Smooth muscle cell (in vitro differentiated cells): ENCODE data around the gene NFE2L3. TPM values are rescaled to one million over a fixed set of nuclear protein-coding genes. Genes with fewer than 3 reads are reported as not detected.
"Not testable (repeated sequence)": the region's sequence is repeated elsewhere in the genome, so short reads cannot be mapped to it uniquely, and the experiment has no call there.

Experiments
- DNase-seq: peaks from one replicate; lab custom pipeline; 2025; ENCODE audit not compliant: unreplicated experiment; lab: John Stamatoyannopoulos, UW
- H2AFZ ChIP-seq: fragments of 200-600 bp; sonication (generic); 2 replicates; pipeline ENCODE4 v1.6.0; 2016; ENCODE audit warnings: antibody characterized with exemption, low read depth, mild to moderate bottlenecking
- H3F3A ChIP-seq: fragments of 200-600 bp; sonication (generic); 2 replicates; pipeline ENCODE4 v1.6.0; 2017; ENCODE audit warnings: antibody characterized with exemption, low read depth
- H3K27ac ChIP-seq: fragments of 200-600 bp; sonication (generic); 2 replicates; pipeline ENCODE4 v1.5.1; 2016; ENCODE audit warnings: low read depth, mild to moderate bottlenecking
- H3K27me3 ChIP-seq: fragments of 200-600 bp; sonication (generic); 2 replicates; pipeline ENCODE4 v1.6.1; 2016; ENCODE audit warnings: low read depth, mild to moderate bottlenecking
- H3K36me3 ChIP-seq: fragments of 200-600 bp; sonication (generic); 2 replicates; pipeline ENCODE4 v1.5.1; 2016; ENCODE audit warnings: low read depth
- H3K4me1 ChIP-seq: fragments of 200-600 bp; sonication (generic); 2 replicates; pipeline ENCODE4 v1.5.1; 2016; ENCODE audit warnings: low read depth
- H3K4me2 ChIP-seq: fragments of 200-600 bp; sonication (generic); 2 replicates; pipeline ENCODE4 v1.6.0; 2016; ENCODE audit warnings: mild to moderate bottlenecking
- H3K4me3 ChIP-seq: fragments of 200-600 bp; sonication (generic); 2 replicates; pipeline ENCODE4 v1.5.1; 2016; ENCODE audit warnings: mild to moderate bottlenecking
- H3K79me2 ChIP-seq: fragments of 200-600 bp; sonication (generic); 2 replicates; pipeline ENCODE4 v1.6.0; 2016; ENCODE audit warnings: low read depth, mild to moderate bottlenecking
- H3K9ac ChIP-seq: fragments of 200-600 bp; sonication (generic); 2 replicates; pipeline ENCODE4 v1.6.0; 2016; ENCODE audit warnings: low read depth
- H3K9me3 ChIP-seq: fragments of 200-600 bp; sonication (generic); replicated peaks from 2 replicates; pipeline ENCODE4 v1.5.1; 2016; ENCODE audit warnings: low read depth
- H4K20me1 ChIP-seq: fragments of 200-600 bp; sonication (generic); 2 replicates; pipeline ENCODE4 v1.6.0; 2016; ENCODE audit warnings: low read depth
- CTCF ChIP-seq: fragments of 200-600 bp; sonication (generic); IDR thresholded peaks from 2 replicates; pipeline ENCODE4 v1.5.1; 2017; ENCODE audit warnings: borderline replicate concordance, mild to moderate bottlenecking, antibody characterized with exemption; ENCODE audit not compliant: insufficient read depth, poor library complexity, severe bottlenecking
- WGBS: methylation state at CpG from one replicate; pipeline ENCODE4 v1.1.7; 2016; ENCODE audit warnings: low lambda C conversion rate; 5-methylcytosine and 5-hydroxymethylcytosine counted together
- polyA plus RNA-seq: library from polyadenylated mRNA; unstranded; fragments of >200 nt; fragmentation: Nextera tagmentation; extraction: Ambion mirVana; gene quantifications from 2 replicates; pipeline ENCODE4 v1.2.1, GENCODE V29; 2016
- total RNA-seq: library from RNA; depleted of rRNA; stranded (reverse); fragments of >200 nt; gene quantifications from 2 replicates; pipeline ENCODE4 v1.2.3, GENCODE V29; 2014

Gene NFE2L3
- total and polyA plus RNA-seq, 2 experiments from 2014 or later = 2.4 to 5.5 TPM

GRCh38 chr7:26117970-26118369 lies 34.0 kb upstream of the NFE2L3 start:
- no peaks in the 10 kb centered on the region for H3K79me2 ChIP-seq
- no peaks in the 10 kb centered on the region for H3F3A ChIP-seq
- no peak overlapping the region for H3K9ac ChIP-seq
- no peaks in the 10 kb centered on the region for H4K20me1 ChIP-seq
- H3K4me1 ChIP-seq = no peaks in the 10 kb centered on the region
- H2AFZ ChIP-seq = no peak overlapping the region
- H3K9me3 ChIP-seq = no peaks in the 10 kb centered on the region
- no peaks in the 10 kb centered on the region for H3K36me3 ChIP-seq
- H3K27ac ChIP-seq = no peak overlapping the region
- no peaks in the 10 kb centered on the region for H3K27me3 ChIP-seq
- TF ChIP-seq CTCF = no peak
- H3K4me3 ChIP-seq = no peak overlapping the region
- DNase-seq = no peak
- H3K4me2 ChIP-seq = no peak overlapping the region
- WGBS = 96% methylated on average over 6 of the region's 6 CpGs

- Histone ChIP-seq H2AFZ (no peak overlapping the region), H3K4me3 (no peak overlapping the region), H3K36me3 (no peaks in the 10 kb centered on the region), H3K79me2 (no peaks in the 10 kb centered on the region), H3K27me3 (peaks cover 2% of the 10 kb centered on the region), H3F3A (no peaks in the 10 kb centered on the region), H3K9ac (no peak overlapping the region), H4K20me1 (no peaks in the 10 kb centered on the region), H3K4me2 (no peak overlapping the region), H3K9me3 (no peaks in the 10 kb centered on the region), H3K4me1 (no peaks in the 10 kb centered on the region), H3K27ac (no peak overlapping the region)
- TF ChIP-seq CTCF = no peak
- 85% methylated on average over 4 of the region's 4 CpGs for WGBS
- DNase-seq = no peak
These were observed 29.3 kb upstream of the NFE2L3 start for GRCh38 chr7:26122745-26123144.

GRCh38 chr7:26124775-26125174 lies 27.2 kb upstream of the NFE2L3 start:
- not testable (repeated sequence) for H3K79me2 ChIP-seq, DNase-seq, H2AFZ ChIP-seq, H3K4me3 ChIP-seq, H3F3A ChIP-seq, H4K20me1 ChIP-seq, H3K4me2 ChIP-seq, H3K4me1 ChIP-seq, H3K9ac ChIP-seq, H3K27me3 ChIP-seq, H3K9me3 ChIP-seq, H3K27ac ChIP-seq, H3K36me3 ChIP-seq
- WGBS = 87% methylated on average over 4 of the region's 4 CpGs

GRCh38 chr7:26127411-26127810 lies 24.6 kb upstream of the NFE2L3 start:
- no peaks in the 10 kb centered on the region for H3F3A ChIP-seq
- no peaks in the 10 kb centered on the region for H4K20me1 ChIP-seq
- H3K4me2 ChIP-seq = no peak overlapping the region
- H3K79me2 ChIP-seq = no peaks in the 10 kb centered on the region
- H3K9me3 ChIP-seq = no peaks in the 10 kb centered on the region
- no peak overlapping the region for H3K27ac ChIP-seq
- peaks cover 4% of the 10 kb centered on the region for H3K27me3 ChIP-seq
- no peak for DNase-seq
- no peak overlapping the region for H3K9ac ChIP-seq
- TF ChIP-seq CTCF = no peak
- no peaks in the 10 kb centered on the region for H3K36me3 ChIP-seq
- no peaks in the 10 kb centered on the region for H3K4me1 ChIP-seq
- H2AFZ ChIP-seq = no peak overlapping the region
- no peak overlapping the region for H3K4me3 ChIP-seq
- 87% methylated on average over 6 of the region's 6 CpGs for WGBS
